Smooth muscle cell (in vitro differentiated cells): ENCODE data around the gene TRIOBP. TPM values are rescaled to one million over a fixed set of nuclear protein-coding genes. Genes with fewer than 3 reads are reported as not detected.

ENCODE experiments used
- DNase-seq: peaks from one replicate; lab custom pipeline; 2025; ENCODE audit not compliant: unreplicated experiment; lab: John Stamatoyannopoulos, UW
- H2AFZ ChIP-seq: fragments of 200-600 bp; sonication (generic); 2 replicates; pipeline ENCODE4 v1.6.0; 2016; ENCODE audit warnings: antibody characterized with exemption, low read depth, mild to moderate bottlenecking
- H3F3A ChIP-seq: fragments of 200-600 bp; sonication (generic); 2 replicates; pipeline ENCODE4 v1.6.0; 2017; ENCODE audit warnings: antibody characterized with exemption, low read depth
- H3K27ac ChIP-seq: fragments of 200-600 bp; sonication (generic); 2 replicates; pipeline ENCODE4 v1.5.1; 2016; ENCODE audit warnings: low read depth, mild to moderate bottlenecking
- H3K27me3 ChIP-seq: fragments of 200-600 bp; sonication (generic); 2 replicates; pipeline ENCODE4 v1.6.1; 2016; ENCODE audit warnings: low read depth, mild to moderate bottlenecking
- H3K36me3 ChIP-seq: fragments of 200-600 bp; sonication (generic); 2 replicates; pipeline ENCODE4 v1.5.1; 2016; ENCODE audit warnings: low read depth
- H3K4me1 ChIP-seq: fragments of 200-600 bp; sonication (generic); 2 replicates; pipeline ENCODE4 v1.5.1; 2016; ENCODE audit warnings: low read depth
- H3K4me2 ChIP-seq: fragments of 200-600 bp; sonication (generic); 2 replicates; pipeline ENCODE4 v1.6.0; 2016; ENCODE audit warnings: mild to moderate bottlenecking
- H3K4me3 ChIP-seq: fragments of 200-600 bp; sonication (generic); 2 replicates; pipeline ENCODE4 v1.5.1; 2016; ENCODE audit warnings: mild to moderate bottlenecking
- H3K79me2 ChIP-seq: fragments of 200-600 bp; sonication (generic); 2 replicates; pipeline ENCODE4 v1.6.0; 2016; ENCODE audit warnings: low read depth, mild to moderate bottlenecking
- H3K9ac ChIP-seq: fragments of 200-600 bp; sonication (generic); 2 replicates; pipeline ENCODE4 v1.6.0; 2016; ENCODE audit warnings: low read depth
- H3K9me3 ChIP-seq: fragments of 200-600 bp; sonication (generic); replicated peaks from 2 replicates; pipeline ENCODE4 v1.5.1; 2016; ENCODE audit warnings: low read depth
- H4K20me1 ChIP-seq: fragments of 200-600 bp; sonication (generic); 2 replicates; pipeline ENCODE4 v1.6.0; 2016; ENCODE audit warnings: low read depth
- WGBS: methylation state at CpG from one replicate; pipeline ENCODE4 v1.1.7; 2016; ENCODE audit warnings: low lambda C conversion rate; 5-methylcytosine and 5-hydroxymethylcytosine counted together
- polyA plus RNA-seq: library from polyadenylated mRNA; unstranded; fragments of >200 nt; fragmentation: Nextera tagmentation; extraction: Ambion mirVana; gene quantifications from 2 replicates; pipeline ENCODE4 v1.2.1, GENCODE V29; 2016
- total RNA-seq: library from RNA; depleted of rRNA; stranded (reverse); fragments of >200 nt; gene quantifications from 2 replicates; pipeline ENCODE4 v1.2.3, GENCODE V29; 2014
- TF ChIP-seq, protein P1 (sequence below): fragments of 200-600 bp; sonication (generic); IDR thresholded peaks from 2 replicates; pipeline ENCODE4 v1.5.1; 2017; ENCODE audit warnings: borderline replicate concordance, mild to moderate bottlenecking, antibody characterized with exemption; ENCODE audit not compliant: insufficient read depth, poor library complexity, severe bottlenecking

The TRIOBP gene
- total and polyA plus RNA-seq, 2 experiments from 2014 or later: 44.6 to 95.8 TPM

- Histone ChIP-seq H3F3A (peaks cover 23% of the 10 kb centered on the region), H3K36me3 (no peaks in the 10 kb centered on the region), H3K79me2 (peaks cover 39% of the 10 kb centered on the region), H3K9ac (peak overlapping the region; percentile 94), H2AFZ (no peak overlapping the region), H3K4me1 (peaks cover 27% of the 10 kb centered on the region), H4K20me1 (peaks cover 56% of the 10 kb centered on the region), H3K27me3 (no peaks in the 10 kb centered on the region), H3K9me3 (no peaks in the 10 kb centered on the region), H3K4me2 (peak overlapping the region; percentile 100), H3K27ac (peak overlapping the region; percentile 84), H3K4me3 (peak overlapping the region; percentile 97)
- TF ChIP-seq, protein P1, sequence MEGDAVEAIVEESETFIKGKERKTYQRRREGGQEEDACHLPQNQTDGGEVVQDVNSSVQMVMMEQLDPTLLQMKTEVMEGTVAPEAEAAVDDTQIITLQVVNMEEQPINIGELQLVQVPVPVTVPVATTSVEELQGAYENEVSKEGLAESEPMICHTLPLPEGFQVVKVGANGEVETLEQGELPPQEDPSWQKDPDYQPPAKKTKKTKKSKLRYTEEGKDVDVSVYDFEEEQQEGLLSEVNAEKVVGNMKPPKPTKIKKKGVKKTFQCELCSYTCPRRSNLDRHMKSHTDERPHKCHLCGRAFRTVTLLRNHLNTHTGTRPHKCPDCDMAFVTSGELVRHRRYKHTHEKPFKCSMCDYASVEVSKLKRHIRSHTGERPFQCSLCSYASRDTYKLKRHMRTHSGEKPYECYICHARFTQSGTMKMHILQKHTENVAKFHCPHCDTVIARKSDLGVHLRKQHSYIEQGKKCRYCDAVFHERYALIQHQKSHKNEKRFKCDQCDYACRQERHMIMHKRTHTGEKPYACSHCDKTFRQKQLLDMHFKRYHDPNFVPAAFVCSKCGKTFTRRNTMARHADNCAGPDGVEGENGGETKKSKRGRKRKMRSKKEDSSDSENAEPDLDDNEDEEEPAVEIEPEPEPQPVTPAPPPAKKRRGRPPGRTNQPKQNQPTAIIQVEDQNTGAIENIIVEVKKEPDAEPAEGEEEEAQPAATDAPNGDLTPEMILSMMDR: no peak
- peak; percentile 72 for DNase-seq
- under 1% methylated on average over 28 of the region's 94 CpGs for WGBS
Measured at GRCh38 chr22:37745548-37746365, 48.9 kb downstream of the TRIOBP start.

DNA sequence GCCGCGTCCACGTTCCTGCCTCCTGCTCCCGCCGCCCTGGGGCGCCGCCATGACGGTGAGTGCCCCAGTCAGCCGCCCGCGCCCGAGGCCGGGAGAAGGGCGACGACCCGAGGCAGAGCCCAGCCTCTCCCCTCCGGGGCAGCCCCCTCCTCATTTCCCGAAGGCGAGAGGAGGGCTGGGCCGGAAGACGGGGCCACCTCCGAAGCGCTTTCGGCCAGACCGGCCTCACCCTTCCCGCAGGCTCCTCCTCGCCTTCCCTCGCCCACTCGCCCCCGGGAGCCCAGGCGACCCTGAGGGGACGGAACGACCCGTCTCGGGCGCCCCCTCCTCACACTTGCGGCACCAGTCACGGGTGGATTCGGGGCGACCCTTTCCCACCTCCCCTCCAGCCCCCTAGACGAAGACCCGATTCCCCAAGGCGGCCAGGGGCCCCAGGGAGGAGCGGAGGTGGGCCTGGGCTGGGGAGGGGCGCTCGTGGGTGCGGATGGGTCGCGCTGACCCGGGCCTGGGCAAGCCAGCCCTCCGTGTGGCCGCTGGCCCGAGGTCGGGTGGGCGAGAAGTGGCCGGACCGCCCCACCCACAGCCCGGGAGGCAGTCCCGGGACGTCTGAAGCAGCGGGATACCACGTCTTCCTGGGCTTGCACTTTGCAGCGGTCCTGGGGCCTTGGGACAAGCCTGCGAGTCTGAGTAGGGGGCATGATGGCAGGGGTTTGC, 49.7 kb downstream of the TRIOBP start:
- H3K4me3 ChIP-seq: peak overlapping the region; percentile 97
- H3K27ac ChIP-seq: peak overlapping the region; percentile 84
- H3K79me2 ChIP-seq: peaks cover 47% of the 10 kb centered on the region
- no peaks in the 10 kb centered on the region for H3K27me3 ChIP-seq
- no peak for DNase-seq
- TF ChIP-seq, protein P1: no peak
- 0% methylated on average over 34 of the region's 64 CpGs for WGBS
- H3K4me1 ChIP-seq: peaks cover 32% of the 10 kb centered on the region
- H3F3A ChIP-seq: peaks cover 26% of the 10 kb centered on the region
- peaks cover 62% of the 10 kb centered on the region for H4K20me1 ChIP-seq
- no peak overlapping the region for H2AFZ ChIP-seq
- H3K36me3 ChIP-seq: no peaks in the 10 kb centered on the region
- H3K9ac ChIP-seq: peak overlapping the region; percentile 94
- H3K9me3 ChIP-seq: no peaks in the 10 kb centered on the region
- peak overlapping the region; percentile 100 for H3K4me2 ChIP-seq

DNA sequence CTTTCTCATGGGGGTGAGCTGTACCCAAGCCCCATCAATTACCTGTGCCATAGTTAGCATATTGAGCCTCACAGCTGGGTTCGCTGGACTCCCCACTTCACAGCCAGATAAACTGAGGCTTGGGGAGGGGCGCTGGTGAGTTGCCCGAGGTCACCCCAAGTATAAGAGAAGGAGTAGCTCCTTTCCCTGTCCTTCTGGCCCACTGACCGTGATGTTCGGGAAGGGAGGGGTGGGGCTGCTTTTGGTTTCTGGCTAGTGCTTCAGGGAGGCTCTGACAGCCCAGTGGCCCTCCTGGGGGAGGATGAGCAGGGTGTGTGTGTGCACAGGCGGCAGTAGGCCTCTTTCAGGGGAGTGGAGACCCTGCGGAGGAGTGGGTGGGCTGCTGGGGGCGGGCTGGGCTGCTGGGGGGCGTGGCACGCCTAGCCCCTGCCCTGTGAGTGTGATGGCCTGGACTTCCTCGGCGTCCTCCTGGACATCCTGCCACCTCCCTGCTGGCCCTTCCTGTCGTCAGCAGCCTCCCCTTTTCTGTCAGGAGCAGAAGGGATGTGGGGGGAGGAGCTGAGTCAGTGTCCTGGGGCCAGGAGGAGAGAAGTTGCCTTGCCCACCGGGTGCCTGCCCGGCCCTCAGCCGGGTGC, 50.3 kb downstream of the TRIOBP start:
- Histone ChIP-seq H3K9ac (peak overlapping the region; percentile 94), H3K27me3 (no peaks in the 10 kb centered on the region), H2AFZ (no peak overlapping the region), H4K20me1 (peaks cover 64% of the 10 kb centered on the region), H3K9me3 (no peaks in the 10 kb centered on the region), H3K4me1 (peaks cover 39% of the 10 kb centered on the region), H3K4me2 (peak overlapping the region; percentile 100), H3K27ac (peak overlapping the region; percentile 84), H3K4me3 (peak overlapping the region; percentile 97), H3F3A (peaks cover 30% of the 10 kb centered on the region), H3K79me2 (peaks cover 48% of the 10 kb centered on the region), H3K36me3 (no peaks in the 10 kb centered on the region)
- DNase-seq: no peak
- WGBS: 13% methylated on average over 16 of the region's 16 CpGs
- TF ChIP-seq, protein P1: no peak
